HG03460 (cell line): ENCODE results near the gene EEFSEC.

Source experiments
- ATAC-seq: cut with Tn5 transposase; IDR thresholded peaks from one replicate; pipeline ENCODE4 v1.9.1; 2021; ENCODE audit not compliant: unreplicated experiment

The EEFSEC gene

GRCh38 chr3:128270559-128271492 is 117.5 kb downstream of the EEFSEC start:
- no peak for ATAC-seq

- no peak for ATAC-seq
Measured at GRCh38 chr3:128271536-128272332, 118.5 kb downstream of the EEFSEC start.

- ATAC-seq, result no peak
Measured at GRCh38 chr3:128273109-128273840, 120.0 kb downstream of the EEFSEC start.

- no peak for ATAC-seq
Measured at GRCh38 chr3:128273841-128274573, 120.7 kb downstream of the EEFSEC start.

GRCh38 chr3:128274837-128275236 is 121.6 kb downstream of the EEFSEC start:
- no peak for ATAC-seq

- ATAC-seq, result no peak
Measured at GRCh38 chr3:128275316-128276145, 122.2 kb downstream of the EEFSEC start.

- no peak for ATAC-seq
Measured at GRCh38 chr3:128276146-128276435, 122.8 kb downstream of the EEFSEC start.

- ATAC-seq, result no peak
Measured at GRCh38 chr3:128276577-128277183, 123.4 kb downstream of the EEFSEC start.

GRCh38 chr3:128277378-128278069 is 124.2 kb downstream of the EEFSEC start:
- no peak for ATAC-seq

GRCh38 chr3:128278130-128278529 is 124.8 kb downstream of the EEFSEC start:
- no peak for ATAC-seq

GRCh38 chr3:128278761-128279600 is 125.7 kb downstream of the EEFSEC start:
- no peak for ATAC-seq

- ATAC-seq, result no peak
Measured at GRCh38 chr3:128279601-128279880, 126.3 kb downstream of the EEFSEC start.

GRCh38 chr3:128280481-128281052 is 127.3 kb downstream of the EEFSEC start:
- no peak for ATAC-seq

- ATAC-seq, result no peak
Measured at GRCh38 chr3:128281056-128281455, 127.8 kb downstream of the EEFSEC start.

- ATAC-seq, result no peak
Measured at GRCh38 chr3:128281461-128282367, 128.4 kb downstream of the EEFSEC start.

- ATAC-seq, result no peak
Measured at GRCh38 chr3:128282380-128283196, 129.3 kb downstream of the EEFSEC start.
